Stimulated activated CD4-positive, alpha-beta T cell treated with anti-CD3 and anti-CD28 coated beads, Interleukin-4, amount 100 ng/mL, for 4 hours (primary cell): ENCODE measurements around the gene PDGFRB.
"Not testable (repeated sequence)": the region's sequence is repeated elsewhere in the genome, so short reads cannot be mapped to it uniquely, and the experiment has no call there.

ENCODE experiments used
- DNase-seq, 2 experiments: peaks; one replicate each; pipeline ENCODE4 v3.0.0-alpha.2; 2020

PDGFRB gene

GRCh38 chr5:150112201-150113046, 43.2 kb downstream of the PDGFRB start:
- DNase-seq: no peak

GRCh38 chr5:150111122-150111521, 44.5 kb downstream of the PDGFRB start:
- DNase-seq: no peak

- DNase-seq: no peak
Measured at GRCh38 chr5:150109921-150110320, 45.7 kb downstream of the PDGFRB start.

- no peak for DNase-seq
Measured at GRCh38 chr5:150108711-150109514, 46.7 kb downstream of the PDGFRB start.

GRCh38 chr5:150107909-150108447, 47.7 kb downstream of the PDGFRB start:
- no peak for DNase-seq

- DNase-seq: no peak
Measured at GRCh38 chr5:150106674-150107426, 48.8 kb downstream of the PDGFRB start.

GRCh38 chr5:150105928-150106615, 49.6 kb downstream of the PDGFRB start:
- DNase-seq: no peak

- DNase-seq: no peak
Measured at GRCh38 chr5:150104550-150104870, 51.1 kb downstream of the PDGFRB start.

GRCh38 chr5:150103678-150104549, 51.7 kb downstream of the PDGFRB start:
- no peak for DNase-seq

GRCh38 chr5:150101023-150101422, 54.6 kb downstream of the PDGFRB start:
- DNase-seq: no peak

GRCh38 chr5:150097152-150097551, 58.5 kb downstream of the PDGFRB start:
- no peak for DNase-seq

- no peak for DNase-seq
Measured at GRCh38 chr5:150092159-150092787, 63.4 kb downstream of the PDGFRB start.

GRCh38 chr5:150085950-150086715, 69.5 kb downstream of the PDGFRB start, which contains the start of gene CSF1R:
CSF1R (minus strand) TSS chr5:150086554; CDS start chr5:150086427, 127 bp downstream.
- no peak for DNase-seq

- DNase-seq: no peak
Measured at GRCh38 chr5:150085191-150085912, 70.3 kb downstream of the PDGFRB start.

- not testable (repeated sequence) for DNase-seq
Measured at GRCh38 chr5:150084754-150085153, 70.9 kb downstream of the PDGFRB start.

GRCh38 chr5:150082889-150083288, 72.8 kb downstream of the PDGFRB start:
- DNase-seq: no peak

- DNase-seq: no peak
Measured at GRCh38 chr5:150082374-150082773, 73.3 kb downstream of the PDGFRB start.

- no peak for DNase-seq
Measured at GRCh38 chr5:150081541-150082283, 73.9 kb downstream of the PDGFRB start.
